HG03460 (cell line): Measurements from ENCODE around the gene NFKB2.

Experiments
- ATAC-seq: cut with Tn5 transposase; IDR thresholded peaks from one replicate; pipeline ENCODE4 v1.9.1; 2021; ENCODE audit not compliant: unreplicated experiment

Gene NFKB2

DNA sequence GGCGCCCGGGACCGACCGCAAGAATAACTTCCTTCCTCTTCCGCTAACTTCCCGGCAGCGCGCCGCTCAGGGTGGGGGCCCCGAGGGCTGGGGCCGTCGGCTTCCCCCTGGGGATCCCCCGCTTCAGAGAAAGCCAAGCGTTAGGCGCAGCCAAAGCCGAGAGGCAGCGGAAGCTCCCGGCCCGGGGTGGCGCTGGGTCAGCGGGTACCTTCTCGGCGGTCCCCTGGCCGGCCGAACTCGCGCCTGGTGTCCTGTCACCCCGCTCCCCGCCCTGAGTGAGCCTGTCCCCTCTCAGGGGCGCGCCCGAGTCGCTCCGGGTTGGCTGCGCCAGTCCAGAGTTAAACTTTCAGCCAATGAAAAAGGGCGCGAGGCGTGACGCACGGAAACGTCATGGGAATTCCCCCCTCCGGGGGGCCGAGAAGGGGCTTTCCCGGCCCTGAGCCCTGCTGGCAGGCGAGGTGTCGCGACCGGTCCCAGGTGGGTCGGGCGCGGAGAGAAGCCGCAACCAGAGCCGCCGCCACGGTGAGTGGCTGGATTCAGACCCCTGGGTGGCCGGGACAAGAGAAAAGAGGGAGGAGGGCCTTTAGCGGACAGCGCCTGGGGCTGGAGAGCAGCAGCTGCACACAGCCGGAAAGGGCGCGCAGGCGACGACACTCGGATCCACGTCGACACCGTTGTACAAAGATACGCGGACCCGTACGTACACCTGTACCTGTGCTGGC, 1.3 kb upstream of the NFKB2 start:
- peak; percentile 74 for ATAC-seq

DNA sequence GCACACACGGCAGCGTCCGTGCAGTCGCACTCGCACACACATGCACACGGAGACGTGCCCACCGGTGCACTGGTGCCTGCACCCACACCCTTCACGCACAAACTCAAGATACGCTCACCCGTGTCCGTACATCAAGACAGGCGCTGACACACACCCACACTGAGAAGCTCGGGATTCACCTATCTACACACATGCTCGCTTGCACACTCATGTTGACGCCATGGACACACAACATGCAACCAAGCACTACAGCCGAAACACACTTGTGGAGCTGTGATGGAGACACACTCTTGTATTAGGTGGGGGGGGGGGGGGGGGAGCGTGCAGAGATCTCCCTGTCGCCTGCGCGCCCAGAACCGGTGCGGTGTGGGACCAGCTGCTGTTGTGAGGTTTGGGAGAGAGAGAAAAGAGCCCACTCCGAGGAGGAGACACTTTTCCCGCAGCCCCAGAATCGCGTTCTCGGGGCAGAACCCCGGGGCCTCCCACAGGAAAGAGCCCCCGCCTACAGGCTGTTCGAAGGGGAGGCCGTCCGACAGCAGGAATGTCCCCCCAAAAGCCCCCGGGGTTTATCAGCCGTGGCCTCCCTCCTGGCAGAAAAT, 605 bp upstream of the NFKB2 start:
- peak; percentile 3 for ATAC-seq

DNA sequence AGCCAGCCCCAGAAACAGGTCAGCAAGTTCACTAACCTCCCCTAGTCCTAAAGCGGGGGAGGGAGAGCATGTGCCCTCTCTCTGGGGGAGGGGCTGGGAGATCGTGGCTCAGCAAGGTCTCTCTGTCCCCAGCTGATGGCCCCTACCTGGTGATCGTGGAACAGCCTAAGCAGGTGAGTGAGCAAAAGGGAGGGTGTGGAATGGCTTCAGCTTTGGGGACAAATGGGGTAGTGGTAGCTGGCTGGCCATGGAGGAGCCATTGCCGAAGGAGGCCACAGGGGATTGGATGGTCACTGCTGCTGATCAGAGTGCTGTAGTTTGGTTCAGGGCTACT, 779 bp downstream of the NFKB2 start:
- ATAC-seq, result no peak

DNA sequence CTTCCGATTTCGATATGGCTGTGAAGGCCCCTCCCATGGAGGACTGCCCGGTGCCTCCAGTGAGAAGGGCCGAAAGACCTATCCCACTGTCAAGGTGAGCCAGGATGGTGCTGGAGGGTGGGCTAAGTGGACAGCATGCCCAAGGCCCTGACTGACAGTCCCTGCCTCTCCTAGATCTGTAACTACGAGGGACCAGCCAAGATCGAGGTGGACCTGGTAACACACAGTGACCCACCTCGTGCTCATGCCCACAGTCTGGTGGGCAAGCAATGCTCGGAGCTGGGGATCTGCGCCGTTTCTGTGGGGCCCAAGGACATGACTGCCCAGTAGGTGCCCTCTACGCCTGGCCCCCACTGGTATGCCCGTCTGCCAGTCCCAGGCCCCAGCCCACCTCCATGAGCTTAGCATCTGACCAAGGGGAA, 1.2 kb downstream of the NFKB2 start:
- no peak for ATAC-seq

GRCh38 chr10:102397222-102398171, 2.0 kb downstream of the NFKB2 start:
- no peak for ATAC-seq

DNA sequence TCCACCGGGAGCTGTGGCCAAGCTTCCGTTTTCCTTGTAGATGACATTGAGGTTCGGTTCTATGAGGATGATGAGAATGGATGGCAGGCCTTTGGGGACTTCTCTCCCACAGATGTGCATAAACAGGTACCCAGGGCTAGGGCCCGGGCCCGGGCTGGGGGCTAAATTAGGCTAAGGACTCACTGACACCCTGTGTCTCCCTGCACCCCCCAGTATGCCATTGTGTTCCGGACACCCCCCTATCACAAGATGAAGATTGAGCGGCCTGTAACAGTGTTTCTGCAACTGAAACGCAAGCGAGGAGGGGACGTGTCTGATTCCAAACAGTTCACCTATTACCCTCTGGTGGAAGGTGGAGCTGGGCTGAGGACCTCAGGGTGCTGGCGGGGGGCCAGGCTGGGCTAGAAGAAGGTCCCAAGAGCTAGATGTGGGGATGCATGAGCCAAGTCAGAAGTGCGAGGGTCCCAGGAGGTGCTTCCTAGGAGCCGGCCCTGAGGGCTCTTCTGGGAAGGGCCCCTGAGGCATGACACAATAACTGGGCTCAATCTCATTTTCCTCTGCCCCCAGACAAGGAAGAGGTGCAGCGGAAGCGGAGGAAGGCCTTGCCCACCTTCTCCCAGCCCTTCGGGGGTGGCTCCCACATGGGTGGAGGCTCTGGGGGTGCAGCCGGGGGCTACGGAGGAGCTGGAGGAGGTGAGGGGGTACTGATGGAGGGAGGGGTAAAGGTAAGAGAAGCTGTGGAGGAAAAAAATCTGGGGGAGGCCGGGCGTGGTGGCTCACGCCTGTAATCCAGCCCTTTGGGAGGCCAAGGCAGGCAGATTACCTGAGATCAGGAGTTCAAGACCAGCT, 2.9 kb downstream of the NFKB2 start:
- no peak for ATAC-seq

DNA sequence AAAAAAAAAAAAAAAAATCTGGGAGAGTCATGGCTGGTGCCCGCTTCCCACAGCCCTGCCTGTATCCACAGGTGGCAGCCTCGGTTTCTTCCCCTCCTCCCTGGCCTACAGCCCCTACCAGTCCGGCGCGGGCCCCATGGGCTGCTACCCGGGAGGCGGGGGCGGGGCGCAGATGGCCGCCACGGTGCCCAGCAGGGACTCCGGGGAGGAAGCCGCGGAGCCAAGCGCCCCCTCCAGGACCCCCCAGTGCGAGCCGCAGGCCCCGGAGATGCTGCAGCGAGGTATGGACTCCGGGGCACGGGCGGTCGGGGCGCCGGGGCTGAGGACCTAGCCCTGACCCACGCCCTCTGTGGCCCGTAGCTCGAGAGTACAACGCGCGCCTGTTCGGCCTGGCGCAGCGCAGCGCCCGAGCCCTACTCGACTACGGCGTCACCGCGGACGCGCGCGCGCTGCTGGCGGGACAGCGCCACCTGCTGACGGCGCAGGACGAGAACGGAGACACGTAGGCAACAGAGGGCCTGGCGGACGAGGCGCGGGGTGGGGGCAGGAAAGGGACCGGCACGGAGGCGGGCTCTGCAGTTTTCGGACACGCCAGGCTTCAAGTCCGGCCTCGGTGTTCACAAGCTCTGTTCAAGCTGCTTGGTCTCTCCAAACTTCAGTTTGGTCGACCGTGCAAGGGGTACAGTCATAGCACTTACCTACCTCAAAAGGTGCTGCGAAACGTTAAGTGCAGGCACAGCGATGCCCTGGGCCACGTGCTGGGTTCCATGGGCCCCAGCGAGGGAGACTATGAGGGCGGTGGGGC, 3.9 kb downstream of the NFKB2 start:
- peak; percentile 33 for ATAC-seq

GRCh38 chr10:102400076-102400475, 4.6 kb downstream of the NFKB2 start:
- no peak for ATAC-seq

DNA sequence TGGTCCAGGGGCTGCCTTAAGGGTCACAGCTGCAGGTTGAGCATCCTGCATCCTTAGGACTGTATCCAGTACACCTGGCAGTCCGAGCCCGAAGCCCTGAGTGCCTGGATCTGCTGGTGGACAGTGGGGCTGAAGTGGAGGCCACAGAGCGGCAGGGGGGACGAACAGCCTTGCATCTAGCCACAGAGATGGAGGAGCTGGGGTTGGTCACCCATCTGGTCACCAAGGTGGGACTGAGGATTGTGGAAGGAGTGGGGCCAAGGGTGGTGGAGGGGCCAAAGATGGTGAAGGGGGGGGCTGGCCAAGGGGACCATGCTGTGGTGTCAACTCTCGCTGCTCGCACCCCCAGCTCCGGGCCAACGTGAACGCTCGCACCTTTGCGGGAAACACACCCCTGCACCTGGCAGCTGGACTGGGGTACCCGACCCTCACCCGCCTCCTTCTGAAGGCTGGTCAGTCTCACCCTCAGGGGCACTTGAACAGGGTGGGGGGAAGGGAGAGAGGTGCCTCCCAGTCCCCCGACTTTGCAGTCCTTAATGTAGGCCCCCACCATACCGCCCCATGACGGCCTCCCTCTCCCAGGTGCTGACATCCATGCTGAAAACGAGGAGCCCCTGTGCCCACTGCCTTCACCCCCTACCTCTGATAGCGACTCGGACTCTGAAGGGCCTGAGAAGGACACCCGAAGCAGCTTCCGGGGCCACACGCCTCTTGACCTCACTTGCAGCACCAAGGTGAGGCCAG, 5.3 kb downstream of the NFKB2 start:
- ATAC-seq, result no peak

DNA sequence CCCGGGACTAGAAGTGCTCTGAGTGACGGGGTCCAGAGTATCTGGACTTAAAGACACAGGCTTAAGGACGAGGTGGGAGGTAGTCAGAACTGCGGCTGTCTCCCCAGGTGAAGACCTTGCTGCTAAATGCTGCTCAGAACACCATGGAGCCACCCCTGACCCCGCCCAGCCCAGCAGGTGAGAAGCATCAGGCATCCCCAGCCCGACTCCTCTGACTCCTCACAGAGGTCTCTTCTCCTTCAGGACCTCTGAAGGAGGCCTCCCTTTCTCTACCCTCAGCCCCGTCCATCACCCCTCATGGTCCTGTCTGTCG, 5.8 kb downstream of the NFKB2 start:
- no peak for ATAC-seq

DNA sequence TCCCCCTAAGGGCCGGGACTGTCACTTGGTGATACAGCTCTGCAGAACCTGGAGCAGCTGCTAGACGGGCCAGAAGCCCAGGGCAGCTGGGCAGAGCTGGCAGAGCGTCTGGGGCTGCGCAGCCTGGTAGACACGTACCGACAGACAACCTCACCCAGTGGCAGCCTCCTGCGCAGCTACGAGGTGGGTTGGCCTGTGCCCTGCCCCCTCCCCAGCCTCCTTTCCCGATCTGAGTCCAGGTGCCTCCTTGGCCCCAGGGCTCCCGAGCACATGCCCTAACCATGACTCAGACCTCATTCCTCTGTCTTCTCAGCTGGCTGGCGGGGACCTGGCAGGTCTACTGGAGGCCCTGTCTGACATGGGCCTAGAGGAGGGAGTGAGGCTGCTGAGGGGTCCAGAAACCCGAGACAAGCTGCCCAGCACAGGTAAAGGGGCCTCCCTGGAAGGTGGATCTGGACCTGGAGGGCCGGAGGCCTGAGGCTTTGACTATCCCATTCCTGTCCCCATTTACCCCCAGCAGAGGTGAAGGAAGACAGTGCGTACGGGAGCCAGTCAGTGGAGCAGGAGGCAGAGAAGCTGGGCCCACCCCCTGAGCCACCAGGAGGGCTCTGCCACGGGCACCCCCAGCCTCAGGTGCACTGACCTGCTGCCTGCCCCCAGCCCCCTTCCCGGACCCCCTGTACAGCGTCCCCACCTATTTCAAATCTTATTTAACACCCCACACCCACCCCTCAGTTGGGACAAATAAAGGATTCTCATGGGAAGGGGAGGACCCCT, 6.4 kb downstream of the NFKB2 start:
- no peak for ATAC-seq

DNA sequence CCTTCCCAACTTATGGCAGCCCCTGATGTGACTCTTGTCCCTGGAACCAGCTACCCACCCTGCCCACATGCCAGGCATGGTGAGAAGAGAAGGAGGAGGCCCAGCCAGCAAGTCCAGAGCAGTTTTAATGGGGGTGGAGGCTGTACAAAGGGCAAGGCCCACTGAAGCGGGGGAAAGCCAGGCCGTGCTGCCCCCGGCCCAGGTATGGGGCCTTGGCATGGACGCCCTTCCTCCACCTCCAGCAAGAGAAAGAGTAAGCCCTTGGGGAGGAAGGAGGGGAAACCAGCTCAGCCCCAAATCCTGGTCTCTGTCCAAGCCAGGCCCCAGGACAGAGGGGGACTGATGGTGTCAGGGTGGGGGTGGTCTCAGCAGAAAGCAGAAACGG, 7.0 kb downstream of the NFKB2 start:
- no peak for ATAC-seq

DNA sequence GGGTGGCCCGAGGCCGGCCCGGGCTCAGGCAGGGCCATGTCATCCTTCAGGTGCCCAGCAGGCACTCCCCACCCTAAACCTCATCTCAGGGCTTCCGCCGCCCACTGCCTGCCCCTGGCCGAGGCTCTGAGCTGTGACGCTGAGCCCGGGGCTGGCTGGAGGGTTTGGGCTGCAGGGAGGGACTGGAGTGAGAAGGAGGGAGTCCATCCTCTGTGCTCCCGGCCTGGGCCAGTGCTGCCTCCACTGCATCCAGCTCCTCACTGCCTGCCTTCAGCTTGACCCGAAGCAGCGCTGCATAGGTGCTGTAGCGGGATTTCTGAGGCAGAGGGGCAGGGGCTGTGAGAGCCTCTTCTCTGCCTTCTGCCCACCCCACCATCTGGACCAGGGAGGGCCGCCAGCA, 7.6 kb downstream of the NFKB2 start:
- ATAC-seq, result no peak

- no peak for ATAC-seq
Observed at GRCh38 chr10:102404361-102405107, 9.0 kb downstream of the NFKB2 start.

DNA sequence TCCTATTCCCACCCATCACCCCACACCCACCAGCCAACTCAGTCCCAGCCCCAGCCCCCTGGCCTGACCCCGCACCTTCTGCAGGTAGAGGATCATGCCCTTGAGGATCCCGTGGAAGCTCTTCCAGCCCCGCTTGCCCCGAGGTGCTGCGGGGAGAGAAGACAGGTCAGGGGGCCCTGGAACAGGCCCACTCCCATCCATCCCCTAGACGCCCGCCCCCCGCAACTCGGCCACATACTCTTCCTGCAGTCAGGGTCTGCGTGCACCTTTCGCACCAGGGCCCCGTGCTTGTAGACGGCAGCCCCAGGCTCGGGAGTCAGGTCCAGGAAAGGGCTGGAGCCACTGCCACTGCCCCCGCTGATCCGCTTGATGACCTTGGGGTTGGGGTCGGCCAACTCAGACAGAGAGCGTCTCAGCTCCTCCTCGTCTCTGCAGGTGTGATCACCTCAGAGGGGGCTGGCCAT, 9.6 kb downstream of the NFKB2 start:
- ATAC-seq, result no peak

- ATAC-seq, result no peak
Observed at GRCh38 chr10:102405632-102406031, 10.1 kb downstream of the NFKB2 start.

- ATAC-seq, result no peak
Observed at GRCh38 chr10:102406815-102407214, 11.3 kb downstream of the NFKB2 start.
